ENCODE measurements around the gene PSME3.

Gene PSME3, protein sequence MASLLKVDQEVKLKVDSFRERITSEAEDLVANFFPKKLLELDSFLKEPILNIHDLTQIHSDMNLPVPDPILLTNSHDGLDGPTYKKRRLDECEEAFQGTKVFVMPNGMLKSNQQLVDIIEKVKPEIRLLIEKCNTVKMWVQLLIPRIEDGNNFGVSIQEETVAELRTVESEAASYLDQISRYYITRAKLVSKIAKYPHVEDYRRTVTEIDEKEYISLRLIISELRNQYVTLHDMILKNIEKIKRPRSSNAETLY

DNA sequence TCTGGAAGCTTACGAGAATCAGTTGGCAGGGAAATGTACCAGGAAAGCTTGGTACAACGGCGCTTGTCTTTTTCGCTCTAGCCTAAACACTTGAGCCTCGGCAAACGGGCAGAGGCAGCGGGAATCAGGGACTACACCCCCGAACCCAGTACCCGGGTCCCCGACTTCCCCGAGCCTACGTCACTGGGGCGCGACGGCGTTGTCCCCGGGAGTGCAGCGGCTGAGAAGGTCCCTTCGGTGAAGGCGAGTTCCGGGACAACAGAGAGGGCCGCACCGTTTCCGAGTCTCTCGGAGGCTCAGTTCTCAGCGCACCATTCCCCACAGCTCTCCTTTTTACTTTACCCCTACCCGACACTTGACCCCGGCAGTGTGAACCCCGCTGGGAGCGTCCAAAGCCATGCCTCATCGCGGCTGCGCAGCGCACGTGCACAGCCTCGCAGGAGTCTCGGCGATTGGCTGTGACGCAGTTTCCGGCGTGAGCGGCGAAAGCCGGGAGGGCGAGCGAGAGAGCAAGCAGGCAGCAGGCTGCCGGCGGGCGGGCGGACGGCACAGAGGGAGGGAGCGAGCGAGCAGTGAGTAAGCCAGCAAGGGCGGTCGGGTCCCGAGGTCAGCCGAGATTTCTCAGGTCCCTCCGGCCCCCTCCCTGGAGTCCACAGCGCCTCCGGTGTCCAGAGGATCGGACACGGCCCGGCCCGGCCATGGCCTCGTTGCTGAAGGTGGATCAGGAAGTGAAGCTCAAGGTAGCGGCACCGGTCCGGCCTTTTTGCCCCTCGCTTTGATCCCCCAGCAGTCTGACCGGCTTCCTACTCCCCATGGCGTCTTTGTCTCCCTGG is at the start of gene PSME3:
TSS of gene PSME3 (plus strand) at position 464 of the 833 bp plus-strand sequence. CDS start at position 699, 235 bp downstream.
- Histone ChIP-seq H3K27me3 (ENCODE audit: control insufficient read depth, insufficient read depth, low read length) (0 out of 2 replicates have a peak, but pooled peaks cover 3% of the 10 kb centered on the region), H3K4me3 (ENCODE audit: low read depth, low read length) (peak within 1 kb of the TSS; percentile 83), H3K4me1 (ENCODE audit: control insufficient read depth, insufficient read depth, low read length) (peaks cover 7% of the 10 kb centered on the region; the same call in 1 of the 2 replicates), H3K36me3 (ENCODE audit: control insufficient read depth, insufficient read depth, low read length) (peaks cover 34% of the 10 kb centered on the region), H3K27ac (ENCODE audit: low read depth, low read length) (peak within 1 kb of the TSS; percentile 86), H3K9me3 (ENCODE audit: control insufficient read depth, insufficient read depth, low read depth, low read length) (no peaks in the 10 kb centered on the region), H3K9ac (ENCODE audit: low read length) (peak within 1 kb of the TSS; percentile 93)

DNA sequence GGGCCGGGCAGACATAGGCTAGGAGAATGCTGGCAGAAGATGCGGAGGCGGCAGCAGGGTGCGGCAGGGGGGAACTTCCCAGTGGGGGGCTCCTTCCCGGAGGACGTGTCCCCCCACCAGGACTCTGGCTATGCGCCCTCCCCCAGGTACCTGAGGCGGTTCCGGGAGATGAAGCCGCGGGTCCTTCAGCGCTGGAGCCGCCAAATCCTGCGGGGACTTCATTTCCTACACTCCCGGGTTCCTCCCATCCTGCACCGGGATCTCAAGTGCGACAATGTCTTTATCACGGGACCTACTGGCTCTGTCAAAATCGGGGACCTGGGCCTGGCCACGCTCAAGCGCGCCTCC is 49.4 kb upstream of the PSME3 start:
- no peak overlapping the region for H3K9ac ChIP-seq (ENCODE audit: low read length)
- no peaks in the 10 kb centered on the region for H3K9me3 ChIP-seq (ENCODE audit: control insufficient read depth, insufficient read depth, low read depth, low read length)
- no peak overlapping the region for H3K27ac ChIP-seq (ENCODE audit: low read depth, low read length)
- H3K27me3 ChIP-seq (ENCODE audit: control insufficient read depth, insufficient read depth, low read length): peaks cover 40% of the 10 kb centered on the region
- no peak overlapping the region for H3K4me3 ChIP-seq (ENCODE audit: low read depth, low read length)
- H3K36me3 ChIP-seq (ENCODE audit: control insufficient read depth, insufficient read depth, low read length): peaks cover 8% of the 10 kb centered on the region
- peaks cover 27% of the 10 kb centered on the region for H3K4me1 ChIP-seq (ENCODE audit: control insufficient read depth, insufficient read depth, low read length)

DNA sequence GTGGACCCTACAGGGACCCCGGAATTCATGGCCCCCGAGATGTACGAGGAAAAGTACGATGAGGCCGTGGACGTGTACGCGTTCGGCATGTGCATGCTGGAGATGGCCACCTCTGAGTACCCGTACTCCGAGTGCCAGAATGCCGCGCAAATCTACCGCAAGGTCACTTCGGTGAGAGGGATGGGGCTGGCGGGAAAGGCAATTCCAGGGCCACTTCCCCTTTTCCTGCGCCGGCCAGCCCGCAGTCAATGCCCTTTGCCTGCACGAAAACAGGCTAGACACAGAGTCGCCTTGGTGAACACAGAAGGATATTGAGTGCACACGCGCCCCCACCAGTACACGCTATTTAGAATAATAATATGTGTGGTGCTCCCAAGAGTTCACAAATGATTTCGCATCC is 48.8 kb upstream of the PSME3 start:
- Histone ChIP-seq H3K36me3 (ENCODE audit: control insufficient read depth, insufficient read depth, low read length) (0 out of 2 replicates have a peak, but pooled peaks cover 2% of the 10 kb centered on the region), H3K9ac (ENCODE audit: low read length) (no peak overlapping the region), H3K9me3 (ENCODE audit: control insufficient read depth, insufficient read depth, low read depth, low read length) (no peaks in the 10 kb centered on the region), H3K4me3 (ENCODE audit: low read depth, low read length) (no peak overlapping the region), H3K27me3 (ENCODE audit: control insufficient read depth, insufficient read depth, low read length) (peaks cover 40% of the 10 kb centered on the region), H3K4me1 (ENCODE audit: control insufficient read depth, insufficient read depth, low read length) (peaks cover 27% of the 10 kb centered on the region), H3K27ac (ENCODE audit: low read depth, low read length) (no peak overlapping the region)

DNA sequence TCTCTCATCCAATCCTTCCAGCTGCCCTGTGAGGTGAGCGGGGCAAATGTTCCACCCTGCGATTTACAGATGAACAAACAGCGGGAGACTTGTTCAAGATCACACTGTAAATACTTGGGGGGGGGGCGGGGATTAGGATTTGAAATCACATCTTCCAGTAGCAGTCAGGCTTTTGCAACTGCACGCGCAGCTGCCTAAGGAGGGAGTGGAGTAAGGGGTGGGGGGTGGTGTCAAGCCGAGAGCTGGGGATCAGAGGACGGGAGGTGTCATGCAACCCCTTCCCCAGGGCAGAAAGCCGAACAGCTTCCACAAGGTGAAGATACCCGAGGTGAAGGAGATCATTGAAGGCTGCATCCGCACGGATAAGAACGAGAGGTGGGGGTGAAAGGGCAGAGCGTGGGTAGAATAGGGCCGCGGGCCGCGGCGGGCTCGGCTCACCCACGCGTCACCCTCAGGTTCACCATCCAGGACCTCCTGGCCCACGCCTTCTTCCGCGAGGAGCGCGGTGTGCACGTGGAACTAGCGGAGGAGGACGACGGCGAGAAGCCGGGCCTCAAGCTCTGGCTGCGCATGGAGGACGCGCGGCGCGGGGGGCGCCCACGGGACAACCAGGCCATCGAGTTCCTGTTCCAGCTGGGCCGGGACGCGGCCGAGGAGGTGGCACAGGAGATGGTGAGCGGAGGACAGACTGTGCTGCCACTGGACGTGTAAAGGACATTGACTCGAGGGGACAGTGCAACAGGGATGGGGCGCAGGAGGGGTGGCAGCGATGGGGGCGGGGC is 48.2 kb upstream of the PSME3 start:
- Histone ChIP-seq H3K36me3 (ENCODE audit: control insufficient read depth, insufficient read depth, low read length) (no peaks in the 10 kb centered on the region), H3K27me3 (ENCODE audit: control insufficient read depth, insufficient read depth, low read length) (peaks cover 40% of the 10 kb centered on the region)

DNA sequence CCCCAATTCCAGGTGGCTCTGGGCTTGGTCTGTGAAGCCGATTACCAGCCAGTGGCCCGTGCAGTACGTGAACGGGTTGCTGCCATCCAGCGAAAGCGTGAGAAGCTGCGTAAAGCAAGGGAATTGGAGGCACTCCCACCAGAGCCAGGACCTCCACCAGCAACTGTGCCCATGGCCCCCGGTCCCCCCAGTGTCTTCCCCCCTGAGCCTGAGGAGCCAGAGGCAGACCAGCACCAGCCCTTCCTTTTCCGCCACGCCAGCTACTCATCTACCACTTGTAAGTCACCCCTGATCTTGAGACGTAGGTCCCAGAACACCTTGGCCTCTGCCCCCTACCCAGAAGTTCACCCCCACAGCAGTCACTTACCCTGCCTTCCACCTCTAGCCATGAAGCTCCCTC is 45.9 kb upstream of the PSME3 start:
- no peak overlapping the region for H3K9ac ChIP-seq (ENCODE audit: low read length)
- no peak overlapping the region for H3K4me3 ChIP-seq (ENCODE audit: low read depth, low read length)
- no peaks in the 10 kb centered on the region for H3K9me3 ChIP-seq (ENCODE audit: control insufficient read depth, insufficient read depth, low read depth, low read length)
- peaks cover 22% of the 10 kb centered on the region for H3K27me3 ChIP-seq (ENCODE audit: control insufficient read depth, insufficient read depth, low read length)
- H3K4me1 ChIP-seq (ENCODE audit: control insufficient read depth, insufficient read depth, low read length): peaks cover 12% of the 10 kb centered on the region; the same call in 1 of the 2 replicates
- H3K36me3 ChIP-seq (ENCODE audit: control insufficient read depth, insufficient read depth, low read length): no peaks in the 10 kb centered on the region
- no peak overlapping the region for H3K27ac ChIP-seq (ENCODE audit: low read depth, low read length)

More for the DNA sequence above, 48.2 kb upstream of the PSME3 start:
- H3K27ac ChIP-seq (ENCODE audit: low read depth, low read length): no peak overlapping the region
- no peak overlapping the region for H3K9ac ChIP-seq (ENCODE audit: low read length)
- no peak overlapping the region for H3K4me3 ChIP-seq (ENCODE audit: low read depth, low read length)
- H3K4me1 ChIP-seq (ENCODE audit: control insufficient read depth, insufficient read depth, low read length): peaks cover 21% of the 10 kb centered on the region
- H3K9me3 ChIP-seq (ENCODE audit: control insufficient read depth, insufficient read depth, low read depth, low read length): no peaks in the 10 kb centered on the region

DNA sequence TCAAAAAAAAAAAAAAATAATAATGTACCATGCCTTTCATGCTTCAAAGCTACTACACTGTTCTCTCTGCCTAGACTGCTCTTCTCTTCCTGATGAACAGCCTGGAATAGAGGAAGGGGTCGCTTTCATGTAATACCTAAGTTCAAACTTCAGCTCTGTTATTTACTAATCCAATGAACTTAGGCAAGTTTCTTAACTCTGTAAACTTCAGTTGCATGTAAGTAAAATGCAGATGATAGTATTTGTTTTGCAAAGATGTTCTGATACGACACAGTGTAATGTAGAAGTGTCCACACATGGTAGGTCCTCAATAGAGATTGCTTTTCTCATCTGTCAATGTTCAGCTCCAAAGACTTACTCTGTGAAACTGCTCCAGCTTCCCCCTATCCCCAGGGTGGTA is 41.2 kb upstream of the PSME3 start:
- no peak overlapping the region for H3K4me3 ChIP-seq (ENCODE audit: low read depth, low read length)
- H3K36me3 ChIP-seq (ENCODE audit: control insufficient read depth, insufficient read depth, low read length): no peaks in the 10 kb centered on the region
- H3K27ac ChIP-seq (ENCODE audit: low read depth, low read length): no peak overlapping the region
- H3K4me1 ChIP-seq (ENCODE audit: control insufficient read depth, insufficient read depth, low read length): no peaks in the 10 kb centered on the region
- H3K27me3 ChIP-seq (ENCODE audit: control insufficient read depth, insufficient read depth, low read length): no peaks in the 10 kb centered on the region; the same call in 1 of the 2 replicates
- H3K9ac ChIP-seq (ENCODE audit: low read length): no peak overlapping the region
- no peaks in the 10 kb centered on the region for H3K9me3 ChIP-seq (ENCODE audit: control insufficient read depth, insufficient read depth, low read depth, low read length)

DNA sequence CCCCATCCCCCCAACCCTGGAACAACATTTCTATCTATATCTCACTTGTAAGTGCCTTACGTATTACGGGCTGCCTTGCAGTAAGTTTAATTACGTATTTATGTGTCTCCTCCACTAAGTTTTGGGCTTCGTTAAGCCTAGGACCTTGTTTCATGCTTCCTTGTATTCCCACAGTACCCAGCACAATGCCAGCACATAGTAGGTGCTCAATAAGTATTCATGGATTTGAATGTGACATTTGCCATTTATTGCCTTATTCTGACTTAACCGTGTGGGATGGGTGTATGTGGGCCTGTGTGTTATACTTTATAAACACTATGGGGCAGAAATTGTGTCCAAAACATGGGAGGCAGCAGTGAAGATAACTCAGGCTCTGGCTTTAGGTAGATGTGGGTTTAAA is 40.7 kb upstream of the PSME3 start:
- H3K4me3 ChIP-seq (ENCODE audit: low read depth, low read length): no peak overlapping the region
- H3K36me3 ChIP-seq (ENCODE audit: control insufficient read depth, insufficient read depth, low read length): no peaks in the 10 kb centered on the region
- no peak overlapping the region for H3K9ac ChIP-seq (ENCODE audit: low read length)
- no peaks in the 10 kb centered on the region for H3K9me3 ChIP-seq (ENCODE audit: control insufficient read depth, insufficient read depth, low read depth, low read length)
- H3K27me3 ChIP-seq (ENCODE audit: control insufficient read depth, insufficient read depth, low read length): no peaks in the 10 kb centered on the region; the same call in 1 of the 2 replicates
- no peak overlapping the region for H3K27ac ChIP-seq (ENCODE audit: low read depth, low read length)
- peaks cover 4% of the 10 kb centered on the region for H3K4me1 ChIP-seq (ENCODE audit: control insufficient read depth, insufficient read depth, low read length)

DNA sequence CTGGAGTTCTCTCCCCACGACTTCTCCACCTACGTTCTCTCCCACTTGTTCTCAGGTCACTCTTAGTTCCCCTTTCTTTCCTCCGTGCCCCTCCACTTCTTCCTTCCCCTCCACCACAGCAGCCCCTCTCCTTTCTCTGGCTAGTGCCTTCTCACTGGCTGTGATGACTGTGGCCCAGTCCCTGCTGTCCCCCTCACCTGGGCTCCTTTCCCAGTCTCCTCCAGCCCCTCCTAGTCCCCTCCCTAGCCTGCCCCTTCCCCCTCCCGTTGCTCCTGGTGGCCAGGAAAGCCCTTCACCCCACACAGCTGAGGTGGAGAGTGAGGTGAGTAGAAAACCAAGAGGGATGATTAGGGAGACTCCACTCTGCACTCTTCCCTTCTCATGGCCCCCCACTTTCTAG is 38.1 kb upstream of the PSME3 start:
- peaks cover 6% of the 10 kb centered on the region for H3K27me3 ChIP-seq (ENCODE audit: control insufficient read depth, insufficient read depth, low read length)
- no peak overlapping the region for H3K9ac ChIP-seq (ENCODE audit: low read length)
- no peak overlapping the region for H3K27ac ChIP-seq (ENCODE audit: low read depth, low read length)
- H3K4me3 ChIP-seq (ENCODE audit: low read depth, low read length): no peak overlapping the region
- H3K9me3 ChIP-seq (ENCODE audit: control insufficient read depth, insufficient read depth, low read depth, low read length): no peaks in the 10 kb centered on the region
- H3K36me3 ChIP-seq (ENCODE audit: control insufficient read depth, insufficient read depth, low read length): no peaks in the 10 kb centered on the region
- H3K4me1 ChIP-seq (ENCODE audit: control insufficient read depth, insufficient read depth, low read length): peaks cover 8% of the 10 kb centered on the region

DNA sequence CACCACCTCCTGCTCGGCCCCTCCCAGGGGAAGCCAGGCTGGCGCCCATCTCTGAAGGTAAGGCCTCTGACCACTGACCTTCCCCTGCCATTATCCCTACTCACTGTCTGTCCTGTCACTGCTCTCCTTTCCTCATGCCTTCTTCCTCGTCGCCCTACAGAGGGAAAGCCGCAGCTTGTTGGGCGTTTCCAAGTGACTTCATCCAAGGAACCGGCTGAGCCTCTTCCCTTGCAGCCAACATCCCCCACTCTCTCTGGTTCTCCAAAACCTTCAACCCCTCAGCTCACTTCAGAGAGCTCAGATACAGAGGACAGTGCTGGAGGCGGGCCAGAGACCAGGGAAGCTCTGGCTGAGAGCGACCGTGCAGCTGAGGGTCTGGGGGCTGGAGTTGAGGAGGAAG is 37.7 kb upstream of the PSME3 start:
- H3K9ac ChIP-seq (ENCODE audit: low read length): no peak overlapping the region
- H3K9me3 ChIP-seq (ENCODE audit: control insufficient read depth, insufficient read depth, low read depth, low read length): no peaks in the 10 kb centered on the region
- H3K27ac ChIP-seq (ENCODE audit: low read depth, low read length): no peak overlapping the region
- H3K4me1 ChIP-seq (ENCODE audit: control insufficient read depth, insufficient read depth, low read length): peaks cover 8% of the 10 kb centered on the region
- no peaks in the 10 kb centered on the region for H3K36me3 ChIP-seq (ENCODE audit: control insufficient read depth, insufficient read depth, low read length)
- H3K4me3 ChIP-seq (ENCODE audit: low read depth, low read length): no peak overlapping the region
- H3K27me3 ChIP-seq (ENCODE audit: control insufficient read depth, insufficient read depth, low read length): peaks cover 6% of the 10 kb centered on the region

DNA sequence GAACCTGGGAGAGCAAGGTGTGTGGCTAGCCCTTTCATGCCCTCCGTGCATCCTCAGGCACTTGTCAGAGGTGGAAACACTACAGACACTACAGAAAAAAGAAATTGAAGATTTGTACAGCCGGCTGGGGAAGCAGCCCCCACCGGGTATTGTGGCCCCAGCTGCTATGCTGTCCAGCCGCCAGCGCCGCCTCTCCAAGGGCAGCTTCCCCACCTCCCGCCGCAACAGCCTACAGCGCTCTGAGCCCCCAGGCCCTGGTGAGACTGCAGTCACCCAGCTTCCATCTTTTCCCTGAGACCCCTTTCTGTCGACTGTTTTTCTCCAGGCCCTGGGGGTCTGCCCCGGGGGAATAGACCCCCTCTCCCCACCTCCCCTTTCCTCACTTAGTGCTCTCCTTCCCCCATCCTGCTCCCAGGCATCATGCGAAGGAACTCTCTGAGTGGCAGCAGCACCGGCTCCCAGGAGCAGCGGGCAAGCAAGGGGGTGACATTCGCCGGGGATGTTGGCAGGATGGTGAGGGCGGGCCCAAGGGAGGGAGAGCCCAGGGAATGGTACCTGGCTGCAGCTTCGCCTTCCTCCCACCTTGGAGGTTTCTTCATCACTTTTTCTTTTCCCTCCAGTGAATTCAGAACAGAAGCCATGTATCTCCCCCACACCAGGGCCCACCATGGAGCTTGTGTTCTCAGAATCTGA is 37.0 kb upstream of the PSME3 start:
- Histone ChIP-seq H3K4me1 (ENCODE audit: control insufficient read depth, insufficient read depth, low read length) (peaks cover 8% of the 10 kb centered on the region), H3K27ac (ENCODE audit: low read depth, low read length) (no peak overlapping the region), H3K27me3 (ENCODE audit: control insufficient read depth, insufficient read depth, low read length) (peaks cover 6% of the 10 kb centered on the region; the same call in 1 of the 2 replicates), H3K4me3 (ENCODE audit: low read depth, low read length) (no peak overlapping the region), H3K9ac (ENCODE audit: low read length) (no peak overlapping the region), H3K36me3 (ENCODE audit: control insufficient read depth, insufficient read depth, low read length) (no peaks in the 10 kb centered on the region), H3K9me3 (ENCODE audit: control insufficient read depth, insufficient read depth, low read depth, low read length) (no peaks in the 10 kb centered on the region)

All from HUES6 (cell line).